WERI-Rb-1 (cell line): ENCODE data around the gene ADARB1.

ENCODE experiments used
- DNase-seq: peaks from one replicate; pipeline ENCODE4 v3.0.0-alpha.2; 2020
- H3K27ac ChIP-seq: fragments of 250-450 bp; sonication (Bioruptor Pico); 2 replicates; pipeline ENCODE4 v1.5.1; 2020; ENCODE audit warnings: mild to moderate bottlenecking, moderate library complexity
- H3K27me3 ChIP-seq: fragments of 250-450 bp; sonication (Bioruptor Pico); 2 replicates; pipeline ENCODE4 v1.5.1; 2021; ENCODE audit warnings: mild to moderate bottlenecking, low read depth, moderate library complexity; ENCODE audit not compliant: insufficient read depth, severe bottlenecking
- H3K36me3 ChIP-seq: fragments of 250-450 bp; sonication (Bioruptor Pico); 2 replicates; pipeline ENCODE4 v1.5.1; 2020; ENCODE audit warnings: mild to moderate bottlenecking, moderate library complexity
- H3K4me3 ChIP-seq: 2 replicates; pipeline ENCODE4 v1.5.1; 2011; ENCODE audit warnings: low read depth, mild to moderate bottlenecking, control low read depth, low read length
- H3K9me3 ChIP-seq: fragments of 250-450 bp; sonication (Bioruptor Pico); 2 replicates; pipeline ENCODE4 v1.5.1; 2021; ENCODE audit warnings: mild to moderate bottlenecking, moderate library complexity; ENCODE audit not compliant: severe bottlenecking
- TF ChIP-seq, protein P1 (sequence below): IDR thresholded peaks from 2 replicates; pipeline ENCODE4 v1.5.1; 2011; ENCODE audit warnings: low read depth, mild to moderate bottlenecking, control low read depth, inconsistent platforms, low read length

ADARB1 gene

DNA sequence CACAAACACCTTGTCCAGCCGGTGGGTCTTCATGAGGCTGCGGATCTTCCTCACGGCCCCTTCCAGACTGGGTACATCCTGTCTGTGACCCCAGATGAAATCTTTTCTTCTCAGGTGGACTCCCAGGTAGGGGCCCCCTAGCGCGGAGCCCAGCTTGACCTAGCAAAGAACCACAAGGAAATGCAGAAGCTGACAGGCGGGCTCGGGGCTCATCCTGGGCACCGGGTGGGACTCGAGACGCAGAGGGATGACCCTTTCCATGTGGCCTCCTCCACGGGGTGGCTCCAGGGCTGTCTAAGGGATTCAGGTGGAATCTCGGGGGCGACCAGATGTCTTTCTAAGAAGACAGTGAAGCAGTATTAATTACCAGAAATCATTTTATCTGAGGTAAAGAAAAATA lies 195.5 kb downstream of the ADARB1 start:
- peak overlapping the region; percentile 89 for H3K27ac ChIP-seq
- peak overlapping the region; percentile 75 for H3K4me3 ChIP-seq
- peak; percentile 35 for DNase-seq
- TF ChIP-seq, protein P1, sequence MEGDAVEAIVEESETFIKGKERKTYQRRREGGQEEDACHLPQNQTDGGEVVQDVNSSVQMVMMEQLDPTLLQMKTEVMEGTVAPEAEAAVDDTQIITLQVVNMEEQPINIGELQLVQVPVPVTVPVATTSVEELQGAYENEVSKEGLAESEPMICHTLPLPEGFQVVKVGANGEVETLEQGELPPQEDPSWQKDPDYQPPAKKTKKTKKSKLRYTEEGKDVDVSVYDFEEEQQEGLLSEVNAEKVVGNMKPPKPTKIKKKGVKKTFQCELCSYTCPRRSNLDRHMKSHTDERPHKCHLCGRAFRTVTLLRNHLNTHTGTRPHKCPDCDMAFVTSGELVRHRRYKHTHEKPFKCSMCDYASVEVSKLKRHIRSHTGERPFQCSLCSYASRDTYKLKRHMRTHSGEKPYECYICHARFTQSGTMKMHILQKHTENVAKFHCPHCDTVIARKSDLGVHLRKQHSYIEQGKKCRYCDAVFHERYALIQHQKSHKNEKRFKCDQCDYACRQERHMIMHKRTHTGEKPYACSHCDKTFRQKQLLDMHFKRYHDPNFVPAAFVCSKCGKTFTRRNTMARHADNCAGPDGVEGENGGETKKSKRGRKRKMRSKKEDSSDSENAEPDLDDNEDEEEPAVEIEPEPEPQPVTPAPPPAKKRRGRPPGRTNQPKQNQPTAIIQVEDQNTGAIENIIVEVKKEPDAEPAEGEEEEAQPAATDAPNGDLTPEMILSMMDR = no peak
- H3K27me3 ChIP-seq = no peaks in the 10 kb centered on the region
- H3K9me3 ChIP-seq = no peaks in the 10 kb centered on the region
- peaks cover 62% of the 10 kb centered on the region for H3K36me3 ChIP-seq

DNA sequence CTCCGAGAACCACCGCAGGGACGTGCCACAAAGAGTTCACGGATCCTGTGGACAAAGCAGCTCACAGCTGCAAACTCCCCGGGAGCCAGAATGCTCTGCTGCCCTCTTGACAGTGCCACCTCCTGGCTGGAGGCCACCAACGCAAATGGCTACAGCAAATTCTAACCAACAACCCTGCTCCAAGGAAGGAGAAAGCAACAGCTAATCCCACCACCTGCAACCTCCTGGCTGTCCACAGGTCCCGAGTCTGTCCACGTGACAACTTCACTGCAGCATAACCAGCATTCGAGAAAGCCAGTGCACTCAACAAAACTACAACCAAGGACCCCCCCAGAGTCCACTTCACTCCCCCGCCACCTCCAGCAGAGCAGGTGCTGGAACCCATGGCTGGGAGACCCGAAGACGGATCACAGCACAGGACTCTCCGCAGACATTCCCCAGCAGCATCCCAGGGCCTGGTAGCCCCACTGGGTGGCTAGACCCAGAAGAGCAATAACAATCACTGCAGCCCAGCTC lies 196.0 kb downstream of the ADARB1 start:
- TF ChIP-seq, protein P1 = peak; percentile 98
- DNase-seq = peak; percentile 94
- Histone ChIP-seq H3K9me3 (no peaks in the 10 kb centered on the region), H3K36me3 (peaks cover 62% of the 10 kb centered on the region), H3K27me3 (no peaks in the 10 kb centered on the region), H3K4me3 (peak overlapping the region; percentile 75), H3K27ac (peak overlapping the region; percentile 89)
